Fibroblast of pulmonary artery (primary cell): ENCODE results near the gene CARD8.

Experiments
- DNase-seq: peaks from one replicate; pipeline ENCODE4 v3.0.0-alpha.2; 2010; ENCODE audit warnings: low read depth
- H3K4me3 ChIP-seq: replicated peaks from 2 replicates; pipeline ENCODE4 v1.5.1; 2011; ENCODE audit warnings: low read depth, mild to moderate bottlenecking, control low read depth, low read length, moderate library complexity
- CTCF ChIP-seq: IDR thresholded peaks from 2 replicates; pipeline ENCODE4 v1.5.1; 2011; ENCODE audit warnings: mild to moderate bottlenecking, control low read depth, low read length, inconsistent platforms; ENCODE audit errors: missing control alignments

Gene CARD8

GRCh38 chr19:48258350-48258749 is 2.6 kb upstream of the CARD8 start:
- peak; percentile 34 for DNase-seq
- no peak for TF ChIP-seq CTCF

GRCh38 chr19:48254529-48254970 is 1.2 kb downstream of the CARD8 start:
- DNase-seq: no peak
- no peak for TF ChIP-seq CTCF

More at GRCh38 chr19:48258350-48258749, 2.6 kb upstream of the CARD8 start:
- no peak overlapping the region for H3K4me3 ChIP-seq

GRCh38 chr19:48253999-48254398 is 1.7 kb downstream of the CARD8 start:
- no peak for DNase-seq
- H3K4me3 ChIP-seq: no peak overlapping the region
- no peak for TF ChIP-seq CTCF

More at GRCh38 chr19:48254529-48254970, 1.2 kb downstream of the CARD8 start:
- peak overlapping the region; percentile 68 for H3K4me3 ChIP-seq

GRCh38 chr19:48252609-48253008 is 3.1 kb downstream of the CARD8 start:
- H3K4me3 ChIP-seq: no peak overlapping the region
- no peak for DNase-seq
- TF ChIP-seq CTCF: no peak

- no peak for TF ChIP-seq CTCF
- DNase-seq: no peak
- H3K4me3 ChIP-seq: no peak overlapping the region
Measured at GRCh38 chr19:48250290-48251025, 5.3 kb downstream of the CARD8 start.

- no peak overlapping the region for H3K4me3 ChIP-seq
- peak; percentile 58 for DNase-seq
- no peak for TF ChIP-seq CTCF
Measured at GRCh38 chr19:48249502-48250014, 6.2 kb downstream of the CARD8 start.
